Measurements from ENCODE around the gene TMCC2. TPM values are rescaled to one million over a fixed set of nuclear protein-coding genes. Genes with fewer than 3 reads are reported as not detected.
A peak's percentile ranks its signal among the peaks of the same experiment; 100 is the strongest.

Gene TMCC2
- total RNA-seq, 1 donor from 2014 or later = 7.1 TPM

DNA sequence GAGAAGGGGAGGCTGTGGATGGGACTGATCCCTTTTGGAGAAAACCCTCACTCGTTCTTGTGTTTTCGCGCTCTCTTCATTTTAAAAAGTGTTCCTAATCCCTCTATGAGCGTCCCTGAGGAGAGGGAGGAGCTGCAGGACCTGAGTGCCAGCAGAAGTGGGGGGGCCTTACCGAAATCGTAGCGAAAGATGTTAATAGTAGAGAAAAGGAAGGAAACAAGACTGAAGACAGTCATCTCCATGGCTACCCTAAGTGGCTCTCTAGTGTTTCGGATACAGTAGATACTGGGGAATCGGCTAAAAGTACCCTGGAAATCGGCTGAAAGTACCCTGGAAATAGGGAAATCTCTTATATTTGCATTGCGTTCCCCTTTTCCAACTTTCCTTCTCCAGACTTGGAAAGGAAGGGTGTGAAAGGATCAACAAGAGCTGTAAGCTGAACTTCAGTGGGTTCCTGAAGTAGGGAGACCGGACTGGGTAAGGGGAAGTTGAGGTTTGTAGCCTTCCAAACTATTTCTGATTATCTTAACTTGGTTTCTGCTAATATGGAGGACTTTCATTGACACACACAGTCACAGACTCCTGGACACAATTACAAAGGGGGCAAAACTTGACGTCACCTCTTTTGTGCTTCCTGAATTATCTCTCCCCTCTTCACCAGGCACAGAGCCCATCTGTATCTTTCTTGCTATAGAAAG, 15.8 kb upstream of the TMCC2 start:
- H3F3A ChIP-seq (ENCODE audit: low read depth) = peaks cover 28% of the 10 kb centered on the region
- TF ChIP-seq, protein P1, sequence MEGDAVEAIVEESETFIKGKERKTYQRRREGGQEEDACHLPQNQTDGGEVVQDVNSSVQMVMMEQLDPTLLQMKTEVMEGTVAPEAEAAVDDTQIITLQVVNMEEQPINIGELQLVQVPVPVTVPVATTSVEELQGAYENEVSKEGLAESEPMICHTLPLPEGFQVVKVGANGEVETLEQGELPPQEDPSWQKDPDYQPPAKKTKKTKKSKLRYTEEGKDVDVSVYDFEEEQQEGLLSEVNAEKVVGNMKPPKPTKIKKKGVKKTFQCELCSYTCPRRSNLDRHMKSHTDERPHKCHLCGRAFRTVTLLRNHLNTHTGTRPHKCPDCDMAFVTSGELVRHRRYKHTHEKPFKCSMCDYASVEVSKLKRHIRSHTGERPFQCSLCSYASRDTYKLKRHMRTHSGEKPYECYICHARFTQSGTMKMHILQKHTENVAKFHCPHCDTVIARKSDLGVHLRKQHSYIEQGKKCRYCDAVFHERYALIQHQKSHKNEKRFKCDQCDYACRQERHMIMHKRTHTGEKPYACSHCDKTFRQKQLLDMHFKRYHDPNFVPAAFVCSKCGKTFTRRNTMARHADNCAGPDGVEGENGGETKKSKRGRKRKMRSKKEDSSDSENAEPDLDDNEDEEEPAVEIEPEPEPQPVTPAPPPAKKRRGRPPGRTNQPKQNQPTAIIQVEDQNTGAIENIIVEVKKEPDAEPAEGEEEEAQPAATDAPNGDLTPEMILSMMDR (IDR thresholded peaks at IDR 0.05) = no peak
- no peak for TF ChIP-seq EZH2phosphoT487 (IDR thresholded peaks at IDR 0.05)
- TF ChIP-seq EZH2 (IDR thresholded peaks at IDR 0.05) = no peak
- no peak for DNase-seq (ENCODE audit: low spot score)
- no peaks in the 10 kb centered on the region for H3K36me3 ChIP-seq
- peaks cover 18% of the 10 kb centered on the region for H3K4me1 ChIP-seq
- Mint-ChIP-seq H3K36me3 (no peaks in the 10 kb centered on the region), H3K4me3 (peak overlapping the region; percentile 100), H3K27me3 (ENCODE audit: insufficient read depth, low read depth) (peaks cover 5% of the 10 kb centered on the region), H3K4me1 (peaks cover 27% of the 10 kb centered on the region), H3K27ac (peak overlapping the region; percentile 97), H3K9me3 (no peaks in the 10 kb centered on the region)
- H3K4me2 ChIP-seq = peak overlapping the region; percentile 80
- H2AFZ ChIP-seq (replicated peaks) = peak overlapping the region; percentile 99
- no peak overlapping the region for H3K9ac ChIP-seq
- peaks cover 17% of the 10 kb centered on the region for H4K20me1 ChIP-seq (ENCODE audit: low read depth)
- peaks cover 40% of the 10 kb centered on the region for H3K79me2 ChIP-seq (ENCODE audit: low read depth)
- H3K27me3 ChIP-seq = no peaks in the 10 kb centered on the region
- H3K27ac ChIP-seq = peak overlapping the region; percentile 97
- H3K9me3 ChIP-seq (ENCODE audit: low read depth) = no peaks in the 10 kb centered on the region
- peak overlapping the region; percentile 96 for H3K4me3 ChIP-seq

DNA sequence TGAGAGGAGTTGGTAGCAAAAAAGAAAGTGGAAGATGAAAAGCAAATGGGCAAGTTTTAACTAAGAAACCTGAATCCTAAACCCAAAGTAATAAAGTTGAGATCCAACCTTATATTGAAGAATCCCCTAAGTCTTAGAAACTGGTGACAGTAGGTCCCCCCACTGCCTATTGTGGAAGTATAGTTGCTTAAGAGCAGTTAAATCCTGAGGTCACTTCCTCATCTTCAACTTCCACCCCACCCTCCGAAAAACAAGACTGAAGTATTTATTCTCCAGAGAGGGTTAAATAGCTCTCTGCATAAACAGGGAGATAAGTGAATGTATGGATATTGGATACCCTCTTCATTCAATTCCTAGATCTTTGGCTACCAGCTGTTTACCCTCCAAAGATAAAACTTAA, 13.0 kb upstream of the TMCC2 start:
- H3K4me3 Mint-ChIP-seq = no peak overlapping the region
- H3K36me3 Mint-ChIP-seq = no peaks in the 10 kb centered on the region
- Histone ChIP-seq H3K79me2 (ENCODE audit: low read depth) (peaks cover 12% of the 10 kb centered on the region), H3K4me1 (peaks cover 8% of the 10 kb centered on the region), H3K4me2 (no peak overlapping the region), H3K9me3 (ENCODE audit: low read depth) (no peaks in the 10 kb centered on the region), H3K27ac (no peak overlapping the region), H3F3A (ENCODE audit: low read depth) (peaks cover 23% of the 10 kb centered on the region), H3K27me3 (no peaks in the 10 kb centered on the region), H4K20me1 (ENCODE audit: low read depth) (no peaks in the 10 kb centered on the region), H3K9ac (no peak overlapping the region), H2AFZ (replicated peaks) (no peak overlapping the region), H3K4me3 (no peak overlapping the region), H3K36me3 (no peaks in the 10 kb centered on the region)
- H3K27ac Mint-ChIP-seq = no peak overlapping the region
- peaks cover 10% of the 10 kb centered on the region for H3K27me3 Mint-ChIP-seq (ENCODE audit: insufficient read depth, low read depth)
- no peak for DNase-seq (ENCODE audit: low spot score)
- H3K9me3 Mint-ChIP-seq = no peaks in the 10 kb centered on the region
- H3K4me1 Mint-ChIP-seq = peaks cover 18% of the 10 kb centered on the region
- TF ChIP-seq, protein P1 (IDR thresholded peaks at IDR 0.05) = no peak
- no peak for TF ChIP-seq EZH2 (IDR thresholded peaks at IDR 0.05)
- TF ChIP-seq EZH2phosphoT487 (IDR thresholded peaks at IDR 0.05) = no peak

DNA sequence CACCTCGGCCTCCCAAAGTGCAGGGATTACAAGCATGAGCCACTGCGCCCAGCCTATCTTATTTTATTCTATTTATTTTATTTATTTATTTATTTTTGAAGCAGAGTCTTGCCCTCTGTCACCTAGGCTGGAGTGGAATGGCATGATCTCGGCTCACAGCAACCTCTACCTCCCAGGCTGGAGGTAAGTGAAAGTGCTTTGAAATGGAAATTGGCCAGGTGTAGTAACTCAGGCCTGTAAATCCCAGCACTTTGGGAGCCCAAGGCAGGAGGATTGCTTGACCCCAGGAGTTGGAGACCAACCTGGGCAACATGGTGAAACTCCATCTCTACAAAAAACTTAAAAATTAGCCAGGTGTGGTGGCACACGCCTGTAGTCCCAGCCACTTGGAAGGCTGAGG, 11.2 kb upstream of the TMCC2 start:
- no peaks in the 10 kb centered on the region for H4K20me1 ChIP-seq (ENCODE audit: low read depth)
- peaks cover 13% of the 10 kb centered on the region for H3F3A ChIP-seq (ENCODE audit: low read depth)
- H3K27me3 ChIP-seq = no peaks in the 10 kb centered on the region
- H3K9ac ChIP-seq = no peak overlapping the region
- Mint-ChIP-seq H3K4me3 (no peak overlapping the region), H3K27ac (no peak overlapping the region), H3K36me3 (no peaks in the 10 kb centered on the region), H3K27me3 (ENCODE audit: insufficient read depth, low read depth) (peaks cover 6% of the 10 kb centered on the region), H3K4me1 (peaks cover 7% of the 10 kb centered on the region), H3K9me3 (no peaks in the 10 kb centered on the region)
- no peak overlapping the region for H3K27ac ChIP-seq
- H3K4me1 ChIP-seq = peaks cover 5% of the 10 kb centered on the region
- no peak overlapping the region for H2AFZ ChIP-seq (replicated peaks)
- H3K36me3 ChIP-seq = no peaks in the 10 kb centered on the region
- no peaks in the 10 kb centered on the region for H3K79me2 ChIP-seq (ENCODE audit: low read depth)
- H3K9me3 ChIP-seq (ENCODE audit: low read depth) = no peaks in the 10 kb centered on the region
- H3K4me3 ChIP-seq = no peak overlapping the region
- TF ChIP-seq, protein P1 (IDR thresholded peaks at IDR 0.05) = no peak
- TF ChIP-seq EZH2phosphoT487 (IDR thresholded peaks at IDR 0.05) (no peak), EZH2 (IDR thresholded peaks at IDR 0.05) (no peak)
- no peak overlapping the region for H3K4me2 ChIP-seq
- no peak for DNase-seq (ENCODE audit: low spot score)

All from neural progenitor cell (in vitro differentiated cells).